Astrocyte of the cerebellum (primary cell): Measurements from ENCODE around the gene MEF2A.

Source experiments
- DNase-seq: peaks from one replicate; pipeline ENCODE4 v3.0.0-alpha.2; 2011; ENCODE audit warnings: low read depth
- H3K4me3 ChIP-seq: 2 replicates; pipeline ENCODE4 v1.5.1; 2011; ENCODE audit warnings: mild to moderate bottlenecking, low read depth, low read length, moderate library complexity
- in situ Hi-C: cut with HindIII; loops from 2 replicates; pipeline ENCODE4 v1.10.0; 2017; ENCODE audit warnings: low sequenced_read_pairs
- TF ChIP-seq, protein P1 (sequence below): IDR thresholded peaks from 2 replicates; pipeline ENCODE4 v1.5.1; 2012; ENCODE audit warnings: low read length, low read depth, moderate library complexity, mild to moderate bottlenecking; ENCODE audit errors: missing control alignments

MEF2A gene

DNA sequence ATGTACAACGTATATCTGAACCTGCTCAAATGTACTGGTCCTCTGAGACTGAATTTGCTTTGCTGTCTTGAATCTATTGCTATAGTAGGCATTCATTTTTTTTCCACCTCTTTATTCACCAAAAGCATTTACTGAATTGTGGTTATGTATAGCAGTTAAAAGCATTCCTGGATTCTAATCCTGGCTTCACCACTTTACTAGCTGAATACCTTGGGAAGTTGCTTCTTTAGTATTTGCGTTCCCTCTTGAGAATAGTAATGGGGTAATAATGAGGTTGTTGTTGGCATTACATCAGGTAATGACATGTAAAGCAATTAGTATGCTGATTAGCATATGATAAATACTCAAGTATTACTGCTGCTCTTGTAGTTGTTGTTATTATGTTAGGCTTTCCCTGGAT, 29.1 kb downstream of the MEF2A start:
- no peak for DNase-seq
- TF ChIP-seq, protein P1, sequence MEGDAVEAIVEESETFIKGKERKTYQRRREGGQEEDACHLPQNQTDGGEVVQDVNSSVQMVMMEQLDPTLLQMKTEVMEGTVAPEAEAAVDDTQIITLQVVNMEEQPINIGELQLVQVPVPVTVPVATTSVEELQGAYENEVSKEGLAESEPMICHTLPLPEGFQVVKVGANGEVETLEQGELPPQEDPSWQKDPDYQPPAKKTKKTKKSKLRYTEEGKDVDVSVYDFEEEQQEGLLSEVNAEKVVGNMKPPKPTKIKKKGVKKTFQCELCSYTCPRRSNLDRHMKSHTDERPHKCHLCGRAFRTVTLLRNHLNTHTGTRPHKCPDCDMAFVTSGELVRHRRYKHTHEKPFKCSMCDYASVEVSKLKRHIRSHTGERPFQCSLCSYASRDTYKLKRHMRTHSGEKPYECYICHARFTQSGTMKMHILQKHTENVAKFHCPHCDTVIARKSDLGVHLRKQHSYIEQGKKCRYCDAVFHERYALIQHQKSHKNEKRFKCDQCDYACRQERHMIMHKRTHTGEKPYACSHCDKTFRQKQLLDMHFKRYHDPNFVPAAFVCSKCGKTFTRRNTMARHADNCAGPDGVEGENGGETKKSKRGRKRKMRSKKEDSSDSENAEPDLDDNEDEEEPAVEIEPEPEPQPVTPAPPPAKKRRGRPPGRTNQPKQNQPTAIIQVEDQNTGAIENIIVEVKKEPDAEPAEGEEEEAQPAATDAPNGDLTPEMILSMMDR = no peak
- in situ Hi-C loops = no loop called here
- H3K4me3 ChIP-seq = no peak overlapping the region

- TF ChIP-seq, protein P1 = no peak
- in situ Hi-C loops = no loop called here
- DNase-seq = no peak
- H3K4me3 ChIP-seq = no peak overlapping the region
These were observed 32.5 kb downstream of the MEF2A start for GRCh38 chr15:99598296-99598695.

GRCh38 chr15:99603828-99604227, 38.0 kb downstream of the MEF2A start:
- DNase-seq = peak; percentile 20
- H3K4me3 ChIP-seq = no peak overlapping the region
- TF ChIP-seq, protein P1 = no peak
- in situ Hi-C loops = loop anchor here (5.0 kb wide), 1 partner anchor 57 kb away; no protein-coding TSS in a partner anchor

DNA sequence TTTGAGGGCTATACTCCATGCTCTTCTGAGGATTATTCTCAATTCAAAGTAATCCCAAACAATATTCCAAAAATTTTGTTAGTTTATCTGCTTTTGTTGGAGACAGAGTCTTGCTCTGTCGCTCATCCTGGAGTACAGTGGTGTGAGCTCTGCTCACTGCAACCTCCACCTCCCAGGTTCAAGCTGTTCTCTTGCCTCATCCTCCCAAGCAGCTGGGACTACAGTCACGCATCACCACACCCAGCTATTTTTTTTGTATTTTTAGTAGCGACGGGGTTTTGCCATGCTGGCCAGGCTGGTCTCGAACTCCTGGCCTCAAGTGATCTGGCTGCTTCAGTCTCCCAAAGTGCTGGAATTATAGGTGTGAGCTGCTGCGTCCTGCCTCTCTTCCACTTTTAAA, 39.1 kb downstream of the MEF2A start:
- no peak for DNase-seq
- TF ChIP-seq, protein P1 = no peak
- in situ Hi-C loops = loop anchor here (5.0 kb wide), 1 partner anchor 58 kb away; no protein-coding TSS in a partner anchor
- H3K4me3 ChIP-seq = no peak overlapping the region

DNA sequence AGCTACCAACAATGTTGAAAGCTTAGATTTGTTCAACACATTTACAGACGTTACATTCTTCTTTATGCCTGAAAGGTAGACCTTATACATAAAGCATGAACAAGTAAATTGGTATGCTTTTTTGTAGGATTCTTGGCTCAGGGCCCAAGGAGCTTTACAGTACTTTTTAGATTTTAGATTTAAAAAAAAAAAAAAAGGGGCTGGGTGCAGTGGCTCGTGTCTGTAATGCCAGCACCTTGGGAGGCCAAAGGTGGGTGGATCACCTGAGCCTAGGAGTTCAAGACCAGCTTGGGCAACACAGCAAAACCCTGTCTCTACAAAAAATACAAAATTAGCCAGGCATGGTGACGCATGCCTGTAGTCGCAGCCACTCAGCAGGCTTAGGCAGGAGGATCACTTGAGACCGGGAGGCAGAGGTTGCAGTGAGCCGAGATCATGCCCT, 39.7 kb downstream of the MEF2A start:
- in situ Hi-C loops = no loop called here
- DNase-seq = no peak
- TF ChIP-seq, protein P1 = no peak
- no peak overlapping the region for H3K4me3 ChIP-seq

GRCh38 chr15:99605990-99606389, 40.2 kb downstream of the MEF2A start:
- in situ Hi-C loops = no loop called here
- TF ChIP-seq, protein P1 = no peak
- no peak for DNase-seq
- no peak overlapping the region for H3K4me3 ChIP-seq

- no peak for DNase-seq
- in situ Hi-C loops = no loop called here
- H3K4me3 ChIP-seq = no peak overlapping the region
- TF ChIP-seq, protein P1 = no peak
These were observed 40.9 kb downstream of the MEF2A start for GRCh38 chr15:99606646-99607045.
